Choroid plexus epithelial cell (primary cell): ENCODE measurements around the gene F7.

ENCODE experiments used
- DNase-seq: peaks from one replicate; pipeline ENCODE4 v3.0.0-alpha.2; 2010; ENCODE audit warnings: low read depth
- H3K4me3 ChIP-seq: 2 replicates; pipeline ENCODE4 v1.5.1; 2011; ENCODE audit warnings: low read depth, mild to moderate bottlenecking, control low read depth, low read length, moderate library complexity
- CTCF ChIP-seq: conservative IDR thresholded peaks from 2 replicates; pipeline ENCODE4 v1.5.1; 2011; ENCODE audit warnings: low read depth, mild to moderate bottlenecking, control low read depth, inconsistent platforms, low read length, moderate library complexity

Gene F7

GRCh38 chr13:113144255-113144629 is 38.7 kb downstream of the F7 start:
- H3K4me3 ChIP-seq = no peak overlapping the region
- no peak for TF ChIP-seq CTCF
- no peak for DNase-seq

GRCh38 chr13:113145496-113145895 is 39.9 kb downstream of the F7 start:
- DNase-seq = no peak
- H3K4me3 ChIP-seq = no peak overlapping the region
- TF ChIP-seq CTCF = no peak

GRCh38 chr13:113145911-113146598 is 40.5 kb downstream of the F7 start:
- no peak overlapping the region for H3K4me3 ChIP-seq
- no peak for TF ChIP-seq CTCF
- DNase-seq = no peak

GRCh38 chr13:113146750-113147149 is 41.2 kb downstream of the F7 start:
- no peak for TF ChIP-seq CTCF
- no peak for DNase-seq
- no peak overlapping the region for H3K4me3 ChIP-seq

GRCh38 chr13:113147206-113147605 is 41.6 kb downstream of the F7 start:
- TF ChIP-seq CTCF = no peak
- no peak overlapping the region for H3K4me3 ChIP-seq
- DNase-seq = no peak

- DNase-seq = no peak
Measured at GRCh38 chr13:113148407-113148806, 42.8 kb downstream of the F7 start.

More at GRCh38 chr13:113148407-113148806, 42.8 kb downstream of the F7 start:
- no peak overlapping the region for H3K4me3 ChIP-seq
- no peak for TF ChIP-seq CTCF
